Activated CD4-positive, alpha-beta T cell treated with anti-CD3 and anti-CD28 coated beads for 24 hours (primary cell): ENCODE measurements around the gene CACNA1F.

ENCODE experiments used
- DNase-seq, 2 donors: peaks; one replicate each; pipeline ENCODE4 v3.0.0-alpha.2; 2020; ENCODE audit warnings: low read depth in 2 of 2

CACNA1F gene

GRCh38 chrX:49155243-49155899, 77.8 kb downstream of the CACNA1F start:
- no peak for DNase-seq
